SJSA1 (cell line): Measurements from ENCODE around the gene BBS9. TPM values are rescaled to one million over a fixed set of nuclear protein-coding genes. Genes with fewer than 3 reads are reported as not detected.
"Not testable (repeated sequence)": the region's sequence is repeated elsewhere in the genome, so short reads cannot be mapped to it uniquely, and the experiment has no call there.

Experiments
- DNase-seq, 2 experiments: peaks; one replicate each; pipeline ENCODE4 v3.0.0-alpha.2; 2015 to 2020; ENCODE audit warnings: low spot score in 2 of 2, low read depth in 1 of 2
- H3K27ac ChIP-seq: fragments of 250-450 bp; sonication (Bioruptor Pico); 2 replicates; pipeline ENCODE4 v1.5.1; 2020; ENCODE audit warnings: mild to moderate bottlenecking, moderate library complexity
- H3K27me3 ChIP-seq: fragments of 250-450 bp; sonication (Bioruptor Pico); replicated peaks from 2 replicates; pipeline ENCODE4 v1.5.1; 2020; ENCODE audit warnings: mild to moderate bottlenecking, moderate library complexity
- H3K36me3 ChIP-seq: fragments of 250-450 bp; sonication (Bioruptor Pico); 2 replicates; pipeline ENCODE4 v1.5.1; 2020; ENCODE audit warnings: mild to moderate bottlenecking
- H3K4me1 ChIP-seq: fragments of 250-450 bp; sonication (Bioruptor Pico); replicated peaks from 2 replicates; pipeline ENCODE4 v1.6.1; 2021; ENCODE audit warnings: mild to moderate bottlenecking
- H3K4me3 ChIP-seq: fragments of 250-450 bp; sonication (Bioruptor Pico); 2 replicates; pipeline ENCODE4 v1.5.1; 2020; ENCODE audit warnings: mild to moderate bottlenecking
- H3K9me3 ChIP-seq: fragments of 250-450 bp; sonication (Bioruptor Pico); replicated peaks from 2 replicates; pipeline ENCODE4 v1.5.1; 2020; ENCODE audit warnings: mild to moderate bottlenecking
- total RNA-seq: library from RNA; depleted of rRNA; stranded (reverse); fragments of >200 nt; shearing (Covaris generic); gene quantifications from 2 replicates; pipeline ENCODE4 v1.2.3, GENCODE V29; 2014

BBS9 gene
- total RNA-seq, 1 experiment from 2014 or later = 3.6 TPM

DNA sequence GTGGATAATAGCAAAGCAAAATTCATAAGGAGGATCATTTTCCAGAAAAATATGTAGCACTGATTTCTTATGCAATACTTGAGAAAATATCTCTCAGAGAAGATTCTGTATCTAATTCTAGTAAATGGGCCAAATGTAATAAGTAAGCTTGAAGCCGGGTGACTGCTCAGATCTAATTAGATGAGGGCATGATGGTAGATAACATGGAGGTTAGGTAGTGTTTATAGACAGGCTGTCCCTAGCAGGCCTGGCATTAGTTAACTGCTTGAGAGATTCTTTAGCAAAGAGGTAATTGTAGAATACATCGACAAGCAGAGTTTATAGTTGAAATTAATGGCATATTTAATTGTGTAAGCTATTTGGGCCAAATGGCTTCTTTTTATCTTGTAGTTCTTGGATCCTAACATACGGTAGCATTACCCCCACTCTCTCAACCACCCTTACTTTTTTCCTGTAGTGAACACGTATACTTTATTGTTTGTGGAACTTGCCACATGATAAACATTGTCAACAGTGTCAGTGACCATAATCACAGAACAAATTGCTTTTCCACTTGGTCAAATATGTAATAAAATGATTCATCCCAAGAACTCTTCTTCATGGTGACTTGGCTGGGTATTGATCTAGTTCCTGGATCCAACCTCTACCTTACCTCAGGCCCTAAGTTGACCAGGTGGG is 343.1 kb downstream of the BBS9 start:
- Histone ChIP-seq H3K36me3 (no peaks in the 10 kb centered on the region), H3K27ac (no peak overlapping the region), H3K4me3 (no peak overlapping the region), H3K27me3 (0 out of 2 replicates have a peak, but pooled peaks cover 2% of the 10 kb centered on the region), H3K9me3 (no peaks in the 10 kb centered on the region), H3K4me1 (no peaks in the 10 kb centered on the region)
- no peak for DNase-seq

DNA sequence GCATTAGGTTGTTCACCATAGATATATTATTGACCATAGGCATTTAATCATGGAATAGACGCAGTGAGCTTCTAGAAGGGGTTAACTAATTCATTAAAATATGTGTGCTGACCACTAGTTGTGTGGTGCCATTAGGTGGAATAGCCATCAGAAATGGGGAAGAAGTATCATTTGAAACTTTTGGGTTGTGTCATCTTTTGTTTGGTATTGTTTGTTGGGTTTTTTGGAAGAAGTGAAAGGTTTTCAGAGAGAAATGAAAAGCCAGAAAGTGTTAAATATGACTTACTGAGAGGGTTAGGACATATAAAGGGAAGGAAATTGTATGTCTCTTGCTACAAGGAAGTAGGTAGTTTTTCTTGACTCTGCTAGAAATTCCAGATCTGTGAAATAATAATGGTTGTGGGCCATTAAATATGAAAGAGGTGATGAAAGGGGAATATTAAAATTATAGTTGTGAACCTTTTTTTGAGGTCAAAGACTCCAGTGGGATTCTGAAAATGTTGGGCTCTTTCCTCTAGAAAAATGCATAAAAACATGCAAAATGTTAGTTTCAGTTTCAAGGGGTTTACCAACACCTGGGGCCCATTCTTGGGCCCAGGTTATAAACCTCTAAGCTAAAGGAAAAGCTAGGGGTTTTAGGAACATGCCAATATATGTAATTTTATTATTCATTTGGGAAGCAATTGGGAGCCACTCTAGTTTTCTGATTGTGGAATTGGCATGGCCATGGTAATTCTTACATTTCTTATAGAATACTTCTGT is 348.5 kb downstream of the BBS9 start:
- no peak overlapping the region for H3K4me3 ChIP-seq
- H3K4me1 ChIP-seq = no peaks in the 10 kb centered on the region

DNA sequence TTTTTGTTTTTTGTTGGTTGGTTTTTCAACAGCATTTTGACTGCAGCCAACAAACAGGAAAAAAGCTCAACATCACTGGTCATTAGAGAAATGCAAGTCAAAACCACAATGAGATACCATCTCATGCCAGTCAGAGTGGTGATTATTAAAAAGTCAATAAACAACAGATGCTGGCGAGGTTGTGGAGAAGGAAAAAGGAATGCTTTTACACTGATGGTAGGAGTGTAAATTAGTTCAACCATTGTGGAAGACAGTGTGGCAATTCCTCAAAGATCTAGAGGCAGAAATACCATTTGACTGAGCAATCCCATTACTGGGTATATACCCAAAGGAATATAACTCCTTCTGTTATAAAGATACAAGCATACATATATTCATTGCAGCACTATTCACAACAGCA is 355.1 kb downstream of the BBS9 start:
- DNase-seq, H3K4me1 ChIP-seq, H3K9me3 ChIP-seq, H3K27me3 ChIP-seq, H3K27ac ChIP-seq, H3K36me3 ChIP-seq, H3K4me3 ChIP-seq: not testable (repeated sequence)

More for the DNA sequence above, 348.5 kb downstream of the BBS9 start:
- Histone ChIP-seq H3K27me3 (0 out of 2 replicates have a peak, but pooled peaks cover 2% of the 10 kb centered on the region), H3K9me3 (no peaks in the 10 kb centered on the region), H3K27ac (no peak overlapping the region), H3K36me3 (no peaks in the 10 kb centered on the region)
- no peak for DNase-seq

DNA sequence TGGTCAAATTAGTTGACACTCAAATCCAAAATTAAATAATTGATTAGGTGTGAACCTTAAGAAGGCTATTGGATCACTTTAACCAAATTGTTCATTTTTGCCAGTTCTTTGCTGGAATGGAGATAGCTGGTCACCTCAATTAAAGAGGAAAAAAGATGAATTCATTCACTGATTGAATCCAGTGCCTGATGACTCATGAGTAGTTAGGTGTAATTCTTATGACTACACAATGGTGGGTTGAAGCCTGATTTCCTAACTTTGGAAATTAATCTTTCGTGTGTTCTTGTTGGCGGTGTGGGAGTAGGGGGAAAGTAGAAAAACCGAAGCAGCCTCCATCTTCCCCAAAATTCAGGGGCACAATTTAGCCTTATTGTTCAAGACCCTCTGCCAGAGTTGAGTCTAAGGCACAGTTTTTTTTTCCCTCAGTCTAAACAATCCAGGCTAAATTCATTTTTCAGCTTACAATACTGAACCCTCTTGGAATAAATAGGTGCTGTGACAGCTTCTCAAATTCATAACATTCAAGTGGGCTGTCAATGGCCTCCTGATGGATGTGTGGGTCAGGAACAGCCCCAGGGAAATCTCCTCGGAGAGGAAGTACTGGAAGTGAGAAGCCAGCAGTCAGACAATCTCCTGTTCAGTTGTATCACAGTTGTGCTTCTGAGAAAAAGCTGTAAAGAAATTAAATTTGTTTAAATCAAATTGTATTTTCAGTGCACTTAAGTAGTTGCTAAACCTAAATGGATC is 356.6 kb downstream of the BBS9 start:
- Histone ChIP-seq H3K4me3 (no peak overlapping the region), H3K36me3 (no peaks in the 10 kb centered on the region), H3K9me3 (no peaks in the 10 kb centered on the region; the same call in 1 of the 2 replicates), H3K27me3 (no peaks in the 10 kb centered on the region), H3K27ac (no peak overlapping the region), H3K4me1 (no peaks in the 10 kb centered on the region)
- DNase-seq = no peak

DNA sequence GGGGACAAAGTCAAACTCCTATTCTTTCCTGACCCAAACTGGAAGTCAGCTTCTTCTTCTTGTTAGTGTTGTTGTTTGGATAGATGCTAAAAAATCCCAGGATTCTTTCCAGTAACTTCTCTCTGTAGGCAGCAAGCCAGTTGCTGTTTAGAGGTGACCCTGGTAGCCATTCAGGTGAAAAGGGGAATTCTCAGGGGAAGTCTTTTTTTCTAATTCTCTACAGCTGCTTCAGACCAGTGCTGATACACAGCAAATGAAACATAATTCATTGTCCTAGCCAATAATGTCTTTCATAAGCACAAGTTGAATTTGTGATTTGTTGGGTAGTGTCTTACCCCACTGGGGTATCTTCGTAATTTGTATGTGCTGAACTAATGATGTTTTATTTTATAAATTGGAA is 357.3 kb downstream of the BBS9 start:
- no peaks in the 10 kb centered on the region for H3K27me3 ChIP-seq
- no peak for DNase-seq
- no peaks in the 10 kb centered on the region for H3K36me3 ChIP-seq
- no peak overlapping the region for H3K4me3 ChIP-seq
- H3K9me3 ChIP-seq = no peaks in the 10 kb centered on the region; the same call in 1 of the 2 replicates
- no peaks in the 10 kb centered on the region for H3K4me1 ChIP-seq
- H3K27ac ChIP-seq = no peak overlapping the region

DNA sequence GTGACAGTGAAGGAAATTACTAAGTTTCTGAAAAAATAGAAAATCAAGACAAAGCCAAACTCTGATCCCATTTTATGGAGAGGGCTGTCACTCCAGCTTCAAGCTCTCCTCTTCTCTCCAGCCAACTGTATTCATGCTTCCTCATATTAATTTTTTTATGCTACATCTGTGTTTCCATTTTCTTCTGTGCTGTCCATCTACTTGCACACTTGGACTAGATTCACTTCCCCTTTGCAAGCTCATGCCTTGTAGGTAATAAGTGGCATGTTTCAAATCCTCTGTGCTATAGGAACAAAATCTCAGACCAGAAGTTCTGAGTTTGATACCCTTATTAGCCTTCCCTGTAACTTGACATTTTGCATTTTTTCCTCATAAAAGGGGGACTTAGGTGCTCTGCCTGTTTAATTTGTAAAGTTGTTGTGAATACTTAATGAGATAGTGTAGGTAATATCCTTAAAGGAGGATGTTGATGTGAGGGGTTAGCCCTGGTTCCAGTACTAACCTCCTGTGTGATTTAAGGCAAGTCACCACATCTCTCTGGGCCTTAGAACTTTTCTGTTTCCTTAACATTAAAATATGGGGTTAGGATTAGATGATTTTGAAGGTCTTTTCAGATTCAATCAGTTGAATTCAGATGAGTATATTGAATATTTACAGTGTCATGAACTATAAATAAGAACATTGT is 358.8 kb downstream of the BBS9 start:
- H3K27me3 ChIP-seq = no peaks in the 10 kb centered on the region
- DNase-seq = no peak
- no peak overlapping the region for H3K27ac ChIP-seq
- no peaks in the 10 kb centered on the region; the same call in 1 of the 2 replicates for H3K9me3 ChIP-seq
- H3K4me1 ChIP-seq = no peaks in the 10 kb centered on the region
- no peaks in the 10 kb centered on the region for H3K36me3 ChIP-seq
- H3K4me3 ChIP-seq = no peak overlapping the region

DNA sequence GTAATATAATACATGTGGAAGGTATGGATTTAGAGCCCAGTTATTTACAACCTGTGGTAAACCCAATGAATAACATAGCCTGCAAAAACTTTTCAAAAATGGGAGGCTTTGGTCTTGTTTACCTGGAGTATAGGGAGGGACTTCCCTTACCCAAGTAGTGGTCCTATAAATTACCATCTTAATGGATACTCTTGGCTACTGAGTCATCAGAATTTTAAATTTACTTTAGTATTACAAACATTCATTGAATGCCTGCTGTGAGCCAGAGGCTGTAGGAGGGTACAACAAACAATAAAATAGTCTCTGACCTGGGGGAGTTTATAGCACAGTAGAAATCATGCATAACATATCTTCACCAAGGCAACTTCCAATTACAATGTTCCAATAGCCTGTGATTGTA is 365.1 kb downstream of the BBS9 start:
- H3K27ac ChIP-seq = no peak overlapping the region

DNA sequence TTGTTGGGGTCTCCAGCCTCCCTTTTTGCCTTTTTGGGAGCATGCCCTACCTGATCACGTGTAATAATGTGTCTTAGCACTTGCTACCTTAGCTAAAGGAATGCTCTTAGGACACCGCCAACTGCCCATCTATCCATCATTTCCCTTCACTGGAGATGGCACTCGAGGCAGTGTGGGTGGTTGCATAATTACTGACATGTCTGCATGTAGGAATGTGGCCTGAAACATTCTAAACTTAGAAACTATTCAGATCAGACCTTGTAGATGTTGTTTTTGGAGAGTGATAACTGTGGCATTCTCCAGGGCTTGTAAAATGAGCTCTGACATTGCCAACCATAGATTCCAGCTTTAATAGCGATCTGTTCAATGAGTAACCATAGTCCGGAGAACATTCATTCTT is 365.8 kb downstream of the BBS9 start:
- Histone ChIP-seq H3K27ac (no peak overlapping the region), H3K27me3 (no peaks in the 10 kb centered on the region), H3K36me3 (no peaks in the 10 kb centered on the region), H3K4me1 (peaks cover 5% of the 10 kb centered on the region; the same call in 1 of the 2 replicates), H3K9me3 (no peaks in the 10 kb centered on the region), H3K4me3 (no peak overlapping the region)
- DNase-seq = peak in 1 of 2 experiments; percentile 12

More for the DNA sequence above, 365.1 kb downstream of the BBS9 start:
- Histone ChIP-seq H3K36me3 (no peaks in the 10 kb centered on the region), H3K27me3 (no peaks in the 10 kb centered on the region), H3K4me3 (no peak overlapping the region), H3K4me1 (peaks cover 5% of the 10 kb centered on the region; the same call in 1 of the 2 replicates), H3K9me3 (no peaks in the 10 kb centered on the region)
- DNase-seq = no peak

DNA sequence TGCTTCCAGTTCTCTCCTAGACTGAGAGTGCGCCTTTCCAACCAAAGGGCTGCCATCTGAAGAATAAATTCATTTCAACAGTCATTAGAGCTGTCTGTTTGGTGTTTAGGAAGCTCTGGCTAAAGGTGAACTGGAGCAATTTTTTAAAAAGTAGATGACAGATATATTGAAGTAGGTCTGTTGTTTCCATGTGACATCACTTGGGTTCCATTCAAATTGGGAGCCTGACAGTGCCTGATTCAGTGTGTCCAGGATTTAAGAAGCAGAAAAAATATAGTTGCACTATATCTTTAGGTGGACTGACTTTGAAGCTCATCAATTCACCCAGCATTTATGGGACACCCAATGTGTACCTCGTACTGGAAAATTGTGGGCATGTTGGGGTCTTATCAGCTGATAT is 367.7 kb downstream of the BBS9 start:
- peaks cover 5% of the 10 kb centered on the region; the same call in 1 of the 2 replicates for H3K4me1 ChIP-seq
- no peak overlapping the region for H3K27ac ChIP-seq
- H3K27me3 ChIP-seq = no peaks in the 10 kb centered on the region
- DNase-seq = no peak
- no peak overlapping the region for H3K4me3 ChIP-seq
- no peaks in the 10 kb centered on the region for H3K9me3 ChIP-seq
- no peaks in the 10 kb centered on the region for H3K36me3 ChIP-seq

DNA sequence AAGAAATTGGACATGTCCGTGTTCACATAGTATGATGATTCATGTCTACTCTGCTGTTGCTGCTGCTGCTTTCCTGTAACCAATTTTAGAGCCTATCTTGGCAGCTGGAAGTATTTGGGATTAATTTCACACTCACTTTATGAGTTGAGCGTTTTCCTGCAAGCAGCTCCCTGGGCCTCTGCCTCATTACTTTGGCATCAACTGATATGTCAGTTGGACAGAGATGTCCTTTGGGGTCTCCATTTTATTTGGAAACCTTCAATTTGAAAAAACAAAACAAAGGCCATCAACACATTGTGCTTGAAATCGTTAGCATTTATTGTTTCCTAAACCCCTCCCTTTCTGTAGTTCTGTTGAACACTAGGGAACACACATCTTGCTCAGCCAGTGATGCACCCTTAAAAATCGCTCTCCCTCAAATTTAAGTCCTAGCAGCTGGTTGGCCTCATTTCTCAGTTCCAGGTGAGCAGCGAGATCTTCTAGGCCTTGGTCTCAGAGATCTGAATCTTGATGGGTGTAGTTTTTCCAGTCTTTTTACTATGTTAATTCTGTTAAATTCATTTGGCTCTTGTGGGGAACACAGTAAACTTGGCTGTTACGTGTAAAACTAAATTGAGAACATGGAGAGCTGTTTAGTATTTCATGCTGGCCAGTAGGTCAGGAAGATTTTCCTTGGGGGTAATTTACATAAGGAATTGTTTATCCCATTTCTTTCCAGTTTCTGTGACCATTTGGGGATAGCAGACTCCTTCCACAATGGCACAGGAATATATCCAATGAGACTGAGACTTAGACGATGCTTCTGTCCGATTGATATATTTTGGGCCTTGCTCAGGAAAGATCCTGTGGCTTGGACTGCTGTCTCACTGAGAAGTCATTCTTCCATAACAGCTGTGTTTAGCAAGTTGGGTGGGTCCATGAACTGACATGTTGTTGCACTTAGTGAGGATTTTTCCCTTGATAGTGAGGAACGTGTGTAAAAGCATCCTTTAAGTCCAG is 371.6 kb downstream of the BBS9 start:
- no peaks in the 10 kb centered on the region for H3K4me1 ChIP-seq
- no peak overlapping the region for H3K4me3 ChIP-seq
- H3K9me3 ChIP-seq = no peaks in the 10 kb centered on the region
- H3K27ac ChIP-seq = no peak overlapping the region
- no peaks in the 10 kb centered on the region for H3K36me3 ChIP-seq
- no peaks in the 10 kb centered on the region for H3K27me3 ChIP-seq
- no peak for DNase-seq

DNA sequence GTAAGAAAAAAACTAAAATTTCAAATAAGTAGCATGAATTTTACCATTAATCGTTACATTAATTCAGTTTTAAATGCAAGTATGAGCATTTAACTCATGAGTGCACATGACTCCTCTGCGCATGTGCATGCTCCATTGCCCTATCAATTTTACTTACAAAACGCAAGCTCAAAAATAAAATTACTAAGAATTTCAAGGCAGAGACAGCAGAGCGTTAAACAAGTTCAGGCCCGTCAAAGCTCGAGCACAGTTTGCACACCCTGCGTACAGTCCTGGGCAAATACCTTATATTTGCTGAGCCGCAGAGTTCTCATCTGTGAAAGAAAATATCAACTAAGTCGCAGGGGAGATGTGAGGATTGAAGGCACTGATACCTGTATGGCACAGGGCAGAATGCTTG is 373.6 kb downstream of the BBS9 start:
- H3K27ac ChIP-seq = no peak overlapping the region

DNA sequence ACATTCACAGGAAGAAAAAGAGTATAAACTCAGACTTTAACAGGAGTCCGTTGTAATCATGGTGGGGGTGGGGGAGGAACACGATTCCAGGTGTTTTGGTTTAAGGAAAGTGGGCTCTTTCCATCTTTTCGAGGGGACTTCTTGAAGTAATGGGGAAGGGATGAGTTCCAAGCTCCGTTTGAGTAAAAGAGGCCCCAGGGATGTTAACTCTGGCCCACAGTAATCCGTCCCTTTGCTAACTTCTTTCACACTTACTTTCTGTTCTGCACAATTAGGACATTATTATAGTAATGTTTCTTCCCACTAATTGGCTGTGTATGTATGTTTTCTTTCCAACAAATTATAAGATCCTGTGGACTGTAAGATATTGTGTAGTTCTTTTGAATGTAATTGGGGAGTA is 374.4 kb downstream of the BBS9 start:
- H3K36me3 ChIP-seq = no peaks in the 10 kb centered on the region
- no peak overlapping the region for H3K27ac ChIP-seq
- no peak overlapping the region for H3K4me3 ChIP-seq
- no peaks in the 10 kb centered on the region for H3K4me1 ChIP-seq
- DNase-seq = no peak
- H3K9me3 ChIP-seq = no peaks in the 10 kb centered on the region
- H3K27me3 ChIP-seq = no peaks in the 10 kb centered on the region

More for the DNA sequence above, 373.6 kb downstream of the BBS9 start:
- H3K4me1 ChIP-seq = no peaks in the 10 kb centered on the region
- H3K36me3 ChIP-seq = no peaks in the 10 kb centered on the region
- no peaks in the 10 kb centered on the region for H3K9me3 ChIP-seq
- DNase-seq = no peak
- H3K27me3 ChIP-seq = no peaks in the 10 kb centered on the region
- H3K4me3 ChIP-seq = no peak overlapping the region
